Measurements from ENCODE around the gene AP2A1. TPM values are rescaled to one million over a fixed set of nuclear protein-coding genes. Genes with fewer than 3 reads are reported as not detected.
"Not testable (repeated sequence)": the region's sequence is repeated elsewhere in the genome, so short reads cannot be mapped to it uniquely, and the experiment has no call there.

AP2A1 gene
- total and polyA plus RNA-seq, 10 of the 15 experiments (the other 5 are each of a cell fraction or from before 2014, with no cell fraction given): 0.68 to 78.8 (median 33.8) TPM

DNA sequence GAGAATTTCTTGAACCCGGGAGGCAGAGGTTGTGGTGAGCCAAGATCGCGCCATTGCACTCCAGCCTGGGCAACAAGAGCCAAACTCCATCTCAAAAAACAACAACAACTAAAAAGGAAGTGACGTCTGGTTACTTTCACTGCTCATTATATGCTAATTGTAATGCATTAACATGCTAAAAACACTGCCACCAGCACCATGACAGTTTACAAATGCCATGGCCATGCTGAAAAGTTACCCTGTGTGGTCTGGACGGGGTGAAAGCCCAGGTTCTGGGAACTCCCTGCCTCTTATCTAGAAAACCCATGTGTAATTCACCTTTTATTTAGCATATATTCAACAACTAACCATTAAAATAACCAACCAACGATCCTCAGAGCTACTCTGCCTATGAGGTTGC is 47.8 kb upstream of the AP2A1 start:
- Histone ChIP-seq H4K20me1 (ENCODE audit: control insufficient read depth, insufficient read depth) (no peaks in the 10 kb centered on the region), H3K4me3 (no peak overlapping the region), H3K9ac (ENCODE audit: control insufficient read depth, insufficient read depth, low read length) (no peak overlapping the region), H3K4me1 (ENCODE audit: control insufficient read depth, insufficient read depth, low read length) (no peaks in the 10 kb centered on the region), H2AFZ (ENCODE audit: control insufficient read depth, low read depth, low read length) (no peak overlapping the region), H3K9me3 (replicated peaks; ENCODE audit: control insufficient read depth, insufficient read depth, low read length) (no peaks in the 10 kb centered on the region; the same call in 2 of the 3 replicates), H3K27me3 (replicated peaks in 1 of 2; ENCODE audit: control insufficient read depth in 2 of 2, insufficient read depth in 2 of 2, low read length in 1 of 2) (no peaks in the 10 kb centered on the region), H3K79me2 (ENCODE audit: control insufficient read depth, insufficient read depth, low read length) (no peaks in the 10 kb centered on the region), H3K4me2 (ENCODE audit: control insufficient read depth, insufficient read depth) (no peak overlapping the region), H3K36me3 (ENCODE audit: control insufficient read depth in 2 of 2, insufficient read depth in 2 of 2, low read length in 1 of 2) (no peaks in the 10 kb centered on the region), H3K27ac (ENCODE audit: control insufficient read depth, insufficient read depth) (no peak overlapping the region)
- BruUV-seq (replicated peaks): no TSS peak
- FAIRE-seq (no peak), DNase-seq (ENCODE audit: low read depth, low spot score) (no peak), ATAC-seq (no peak)
- ChIA-PET SMC1A (ENCODE audit: uncharacterized antibody, unreplicated experiment) (no interaction called here), CTCF (no interaction called here), POLR2A (interaction anchor here (1.1 kb wide), 1 partner anchor 40 kb away, joined by 3 read pairs; no protein-coding TSS in a partner anchor), RAD21 (ENCODE audit: unreplicated experiment) (no interaction called here)
- TF ChIP-seq HCFC1 (IDR thresholded peaks at IDR 0.05; ENCODE audit: low read length): no peak
- TF ChIP-seq NFYB (IDR thresholded peaks at IDR 0.05; ENCODE audit: insufficient read depth, low read depth, low read length): no peak
- TF ChIP-seq SMC3 (IDR thresholded peaks at IDR 0.05; ENCODE audit: borderline replicate concordance, low read length): no peak
- no peak for TF ChIP-seq HDAC2 (IDR thresholded peaks at IDR 0.05)
- no peak for TF ChIP-seq USF1 (IDR thresholded peaks at IDR 0.05; ENCODE audit: borderline replicate concordance, extremely low read length, insufficient read depth, low read depth, low read length)
- TF ChIP-seq RBBP5 (conservative IDR thresholded peaks at IDR 0.05): no peak
- 45% methylated on average over 6 of the region's 6 CpGs for WGBS (ENCODE audit: insufficient coverage, insufficient replicate concordance, low lambda C conversion rate, missing lambda C conversion rate)
- in situ Hi-C loops (cut with MboI): no loop called here
- intact Hi-C loops (cut with micrococcal nuclease; ENCODE audit: unreplicated experiment): no loop called here

DNA sequence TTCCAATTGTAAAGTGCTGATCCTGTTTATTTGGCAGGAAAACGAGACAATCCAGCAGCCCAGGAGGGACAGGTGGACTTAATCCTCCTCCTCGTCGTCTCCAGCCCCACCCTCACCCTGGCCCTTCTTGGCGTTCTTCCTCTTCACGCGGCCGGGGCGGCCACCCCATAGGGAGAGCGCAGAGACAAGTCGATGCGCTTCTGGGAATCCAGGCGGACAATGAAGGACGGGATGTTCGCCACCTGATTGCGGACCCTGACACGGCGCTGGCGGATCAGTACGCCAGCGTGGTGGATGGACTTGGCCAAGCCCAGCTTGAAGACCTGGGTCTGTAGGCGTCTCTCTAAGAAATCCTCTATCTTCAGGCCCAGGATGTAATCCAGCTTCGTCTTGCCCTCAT is 47.4 kb upstream of the AP2A1 start:
- ATAC-seq; H3K36me3 ChIP-seq (ENCODE audit: control insufficient read depth in 2 of 2, insufficient read depth in 2 of 2, low read length in 1 of 2); H3K4me1 ChIP-seq (ENCODE audit: control insufficient read depth, insufficient read depth, low read length); BruUV-seq (replicated peaks); H3K27me3 ChIP-seq (replicated peaks in 1 of 2; ENCODE audit: control insufficient read depth in 2 of 2, insufficient read depth in 2 of 2, low read length in 1 of 2); intact Hi-C loops (cut with micrococcal nuclease; ENCODE audit: unreplicated experiment); DNase-seq (ENCODE audit: low read depth, low spot score); in situ Hi-C loops (cut with MboI); H3K4me2 ChIP-seq (ENCODE audit: control insufficient read depth, insufficient read depth); RAD21 ChIA-PET (ENCODE audit: unreplicated experiment); H3K27ac ChIP-seq (ENCODE audit: control insufficient read depth, insufficient read depth); H3K4me3 ChIP-seq; CTCF ChIA-PET; H3K79me2 ChIP-seq (ENCODE audit: control insufficient read depth, insufficient read depth, low read length); H3K9me3 ChIP-seq (replicated peaks; ENCODE audit: control insufficient read depth, insufficient read depth, low read length); POLR2A ChIA-PET; H3K9ac ChIP-seq (ENCODE audit: control insufficient read depth, insufficient read depth, low read length); FAIRE-seq; H4K20me1 ChIP-seq (ENCODE audit: control insufficient read depth, insufficient read depth); SMC1A ChIA-PET (ENCODE audit: uncharacterized antibody, unreplicated experiment); H2AFZ ChIP-seq (ENCODE audit: control insufficient read depth, low read depth, low read length): not testable (repeated sequence)
- 85% methylated on average over 22 of the region's 22 CpGs for WGBS (ENCODE audit: insufficient coverage, insufficient replicate concordance, low lambda C conversion rate, missing lambda C conversion rate)

All from GM12878 (cell line).